HG03108 (cell line): ENCODE data around the gene ITIH2.
"Not testable (repeated sequence)": the region's sequence is repeated elsewhere in the genome, so short reads cannot be mapped to it uniquely, and the experiment has no call there.

ENCODE experiments used
- ATAC-seq: cut with Tn5 transposase; IDR thresholded peaks from one replicate; pipeline ENCODE4 v1.9.1; 2021; ENCODE audit warnings: moderate library complexity; ENCODE audit not compliant: unreplicated experiment

The ITIH2 gene

DNA sequence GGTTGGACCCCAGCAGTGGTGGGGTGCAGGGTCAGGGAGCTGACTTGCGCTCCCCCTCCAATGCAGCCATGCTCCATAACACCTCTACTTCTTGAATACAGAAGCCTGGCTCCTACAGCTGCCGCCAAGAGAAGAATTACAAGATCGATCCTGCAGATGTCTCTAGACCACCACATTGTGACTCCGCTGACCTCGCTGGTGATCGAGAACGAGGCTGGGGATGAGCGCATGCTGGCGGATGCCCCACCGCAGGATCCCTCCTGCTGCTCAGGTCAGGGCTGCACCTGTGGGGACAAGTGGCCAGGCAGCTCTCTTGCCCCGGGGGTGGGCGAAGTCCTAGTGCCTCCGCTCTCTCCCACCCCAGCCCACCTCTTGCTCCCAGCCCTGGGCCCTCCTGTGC, 31.7 kb downstream of the ITIH2 start:
- ATAC-seq = no peak

DNA sequence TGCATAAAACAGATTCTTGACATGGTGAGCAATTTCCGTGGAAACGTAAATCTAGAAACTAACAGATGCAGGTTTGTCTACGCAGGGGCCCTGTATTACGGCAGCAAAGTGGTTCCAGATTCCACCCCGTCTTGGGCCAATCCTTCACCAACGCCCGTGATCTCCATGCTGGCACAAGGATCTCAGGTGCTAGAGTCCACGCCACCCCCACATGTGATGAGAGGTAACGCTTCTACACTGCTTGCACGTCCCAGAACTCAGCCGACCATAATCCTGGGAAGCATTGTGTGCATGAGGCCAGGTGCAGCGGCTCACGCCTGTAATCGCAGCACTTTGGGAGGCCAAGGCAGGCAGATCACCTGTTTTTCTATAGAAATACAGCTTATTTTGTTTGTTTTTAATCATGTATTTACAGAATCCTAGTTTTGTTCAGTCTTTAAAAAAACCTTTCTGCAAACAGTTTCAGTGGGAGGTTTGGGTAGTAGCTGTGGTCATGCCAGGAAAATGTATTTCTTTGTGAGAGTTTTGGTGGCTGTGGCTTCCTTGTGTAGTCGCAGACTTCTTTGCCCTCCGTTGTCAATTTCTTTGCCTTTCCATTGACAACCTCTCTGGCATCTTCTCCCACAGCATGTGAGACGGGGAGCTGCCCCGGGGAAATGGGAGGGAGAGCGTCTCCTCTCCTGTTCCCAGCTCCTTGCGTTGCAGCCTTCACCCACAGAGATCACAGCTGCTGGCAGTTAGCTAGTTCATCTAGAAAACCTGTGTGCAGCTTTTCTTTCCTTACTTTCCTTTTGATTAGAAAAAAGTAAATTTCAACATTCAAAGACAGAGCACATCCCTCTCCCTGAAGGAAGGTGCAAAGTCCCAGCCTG, 35.7 kb downstream of the ITIH2 start:
- no peak for ATAC-seq

DNA sequence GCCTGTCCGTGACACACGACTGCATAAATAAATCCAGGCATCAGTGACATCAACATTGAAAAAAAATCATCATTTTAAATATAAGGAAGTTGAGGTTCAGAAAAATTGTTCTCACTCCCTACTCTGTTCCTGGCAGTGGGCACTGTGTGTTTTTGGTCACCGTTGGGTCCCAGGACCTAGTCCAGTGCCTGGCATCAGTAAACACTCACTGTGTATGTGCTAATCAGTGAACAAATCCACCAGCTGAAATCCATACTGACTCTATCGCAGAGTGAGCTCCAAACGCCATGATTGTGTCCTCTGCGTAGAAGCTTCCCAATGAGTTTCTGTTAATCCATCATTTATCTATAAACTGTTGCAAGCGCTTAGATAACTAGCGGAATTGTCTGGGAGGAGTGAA, 41.2 kb downstream of the ITIH2 start:
- no peak for ATAC-seq

DNA sequence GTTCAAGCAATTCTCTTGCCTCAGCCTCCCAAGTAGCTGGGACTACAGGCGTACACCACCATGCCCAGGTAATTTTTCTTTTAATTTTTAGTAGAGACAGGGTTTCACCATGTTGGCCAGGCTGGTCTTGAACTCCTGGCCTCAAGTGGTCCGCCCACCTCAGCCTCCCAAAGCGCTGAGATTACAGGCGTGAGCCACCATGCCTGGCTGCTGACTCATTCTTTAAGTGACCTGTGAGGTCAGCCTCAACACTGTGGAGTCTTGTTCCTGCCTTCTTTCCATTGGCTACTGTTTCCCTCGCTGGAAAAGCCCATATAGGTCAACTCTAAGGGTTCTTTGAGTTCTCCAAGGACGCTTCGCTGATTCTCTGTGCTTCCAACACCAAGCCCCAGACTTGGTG, 45.5 kb downstream of the ITIH2 start:
- not testable (repeated sequence) for ATAC-seq

DNA sequence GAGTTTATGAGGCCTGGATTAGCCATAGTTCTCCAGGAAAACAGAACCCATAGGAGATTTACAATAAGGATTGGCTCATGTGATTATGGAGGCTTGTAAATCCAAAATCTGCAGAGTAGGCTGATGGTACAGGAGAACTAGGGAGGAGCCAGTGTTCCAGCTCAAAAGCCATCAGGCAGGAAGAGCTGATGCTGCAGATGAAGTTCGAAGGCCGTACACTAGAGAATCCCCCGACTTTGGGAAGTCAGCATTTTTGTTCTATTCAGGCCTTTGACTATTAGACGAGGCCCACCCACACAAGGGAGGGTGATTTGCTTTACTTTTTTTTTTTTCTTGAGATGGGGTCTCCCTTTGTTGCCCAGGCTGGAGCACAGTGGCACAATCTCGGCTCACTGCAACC, 47.1 kb downstream of the ITIH2 start:
- no peak for ATAC-seq

DNA sequence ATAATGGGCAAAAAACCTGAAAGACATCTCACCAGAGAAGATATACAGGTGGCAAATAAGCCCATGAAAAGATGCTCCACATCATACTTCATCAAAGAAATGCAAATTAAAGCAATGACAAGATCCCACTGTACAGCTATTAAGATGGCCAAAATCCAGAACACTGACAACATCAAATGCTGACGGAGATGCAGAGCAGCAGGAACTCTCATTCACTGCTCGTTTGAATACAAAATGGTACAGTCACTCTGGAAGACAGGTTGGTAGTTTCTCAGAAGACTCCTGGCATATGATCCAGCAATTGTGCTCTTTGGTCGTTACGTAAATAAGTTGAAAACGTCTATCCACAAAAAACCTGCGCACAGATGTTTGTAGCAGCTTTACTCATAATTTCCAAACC, 49.1 kb downstream of the ITIH2 start:
- no peak for ATAC-seq

DNA sequence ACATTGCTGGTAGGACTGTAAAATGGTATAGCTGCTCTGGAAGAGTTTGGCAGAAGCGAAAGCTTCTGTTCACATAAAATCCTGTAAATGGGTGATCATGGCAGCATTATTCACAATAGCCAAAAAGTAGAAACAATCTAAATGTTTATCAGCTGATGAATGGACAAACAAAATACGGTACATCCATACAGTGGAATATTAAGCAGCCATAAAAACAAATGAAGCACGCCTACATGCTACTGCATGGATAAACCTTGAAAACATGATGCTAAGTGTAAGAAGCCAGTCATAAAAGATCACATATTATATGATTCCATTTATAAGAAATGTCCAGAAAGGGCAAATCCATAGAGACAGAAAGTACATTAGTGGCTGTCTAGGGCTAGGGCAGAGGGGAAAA, 52.0 kb downstream of the ITIH2 start:
- ATAC-seq = no peak

DNA sequence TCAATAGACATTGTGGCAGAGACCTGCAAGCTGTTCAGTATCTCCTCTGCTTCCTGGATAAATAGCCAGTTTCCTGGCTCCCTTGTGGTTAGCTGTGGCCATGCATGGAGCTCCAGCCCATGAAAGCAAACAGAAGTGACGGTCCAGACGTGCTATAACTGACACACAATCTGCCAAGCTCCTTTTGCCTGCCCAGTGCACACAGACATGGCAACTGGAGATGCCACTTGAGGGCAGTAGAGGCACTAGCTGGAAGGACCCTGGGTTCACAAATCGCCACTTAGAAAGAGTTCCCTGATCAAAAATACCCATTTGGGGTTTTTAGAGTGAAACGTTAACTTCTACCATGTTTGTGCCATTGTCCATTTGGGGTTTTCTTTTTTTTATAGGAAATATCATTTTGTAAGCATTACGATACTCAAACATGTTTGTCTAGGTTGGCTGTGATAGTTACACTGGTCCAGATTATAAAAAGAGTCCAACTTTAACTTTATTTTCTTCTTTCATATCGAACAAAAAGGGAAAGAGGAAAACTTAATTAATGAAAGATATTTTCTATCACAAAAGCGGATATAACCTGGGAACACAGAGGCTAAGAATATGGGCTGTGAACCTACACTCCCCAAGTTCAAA, 53.4 kb downstream of the ITIH2 start:
- no peak for ATAC-seq

DNA sequence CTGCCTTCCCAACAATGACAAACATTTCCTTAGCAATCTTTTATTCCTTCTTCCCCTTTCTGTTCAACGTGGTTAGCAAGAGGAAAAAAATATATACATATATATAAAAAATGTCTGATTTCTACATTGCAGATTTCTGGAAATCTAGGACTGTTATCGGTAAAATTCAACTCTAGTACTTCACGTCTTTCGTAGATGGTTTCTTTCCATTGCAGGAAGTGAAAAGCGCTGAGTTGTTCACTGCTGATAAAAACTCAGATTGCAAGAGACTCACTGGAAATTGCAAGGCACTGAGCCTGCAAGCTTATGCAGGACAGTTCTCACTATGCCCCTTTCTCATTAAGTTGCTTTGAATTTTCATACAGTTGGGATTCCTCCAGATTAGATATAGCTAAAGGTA, 60.8 kb downstream of the ITIH2 start:
- ATAC-seq = no peak

DNA sequence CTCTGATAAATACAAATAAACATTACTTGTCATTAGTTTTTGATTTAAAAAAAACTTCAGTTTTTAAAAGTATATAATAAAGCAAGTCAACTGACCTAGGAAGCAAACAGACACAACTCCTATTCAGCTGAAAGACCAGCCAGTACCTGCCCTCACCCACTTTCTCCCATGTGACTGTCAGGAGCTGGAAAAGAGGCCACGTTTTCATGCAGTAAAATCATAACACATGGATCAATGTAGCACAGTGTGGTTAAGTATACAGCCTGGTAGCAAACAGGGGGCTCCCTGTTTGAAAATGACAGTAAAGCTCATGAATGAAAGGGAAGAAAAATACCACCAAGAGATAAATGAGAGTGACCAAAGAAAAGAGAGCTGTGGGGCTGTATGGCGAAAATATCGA, 63.1 kb downstream of the ITIH2 start:
- ATAC-seq = no peak

DNA sequence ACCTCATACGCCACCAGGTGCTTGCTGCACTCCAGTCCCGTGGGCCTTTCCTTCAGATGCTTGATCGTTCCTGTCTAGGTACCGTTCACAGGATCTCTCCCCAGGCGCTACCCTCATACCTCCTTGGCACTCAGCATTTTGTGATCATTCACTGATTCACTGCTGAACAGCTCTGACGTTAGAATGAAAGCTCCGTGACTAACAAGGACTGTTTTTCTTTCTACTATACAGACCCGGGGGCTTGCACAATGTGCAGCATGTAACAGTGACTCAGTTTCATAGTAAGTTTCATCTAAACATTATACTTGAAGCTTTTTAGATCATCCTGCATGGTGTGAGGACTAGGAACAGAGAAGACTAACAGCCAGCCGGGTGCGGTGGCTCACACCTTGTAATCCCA, 64.1 kb downstream of the ITIH2 start:
- ATAC-seq = no peak

DNA sequence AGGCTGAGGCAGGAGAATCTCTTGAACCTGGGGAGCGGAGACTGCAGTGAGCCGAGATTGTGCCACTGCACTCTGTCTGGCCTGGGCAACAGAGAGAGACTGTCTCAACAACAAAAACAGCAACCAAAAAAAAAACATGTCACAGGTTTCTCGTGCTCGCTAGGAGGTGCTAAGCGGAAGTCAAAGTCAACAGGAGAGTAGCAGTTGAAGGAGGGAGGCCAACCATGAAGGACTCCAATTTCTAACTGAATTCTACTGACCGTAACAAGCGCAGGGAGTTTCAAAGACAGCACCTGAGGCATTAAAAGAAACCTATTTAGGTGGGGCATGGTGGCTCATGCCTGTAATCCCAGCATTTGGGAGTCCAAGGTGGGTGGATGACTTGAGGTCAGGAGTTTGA, 65.3 kb downstream of the ITIH2 start:
- ATAC-seq = no peak

DNA sequence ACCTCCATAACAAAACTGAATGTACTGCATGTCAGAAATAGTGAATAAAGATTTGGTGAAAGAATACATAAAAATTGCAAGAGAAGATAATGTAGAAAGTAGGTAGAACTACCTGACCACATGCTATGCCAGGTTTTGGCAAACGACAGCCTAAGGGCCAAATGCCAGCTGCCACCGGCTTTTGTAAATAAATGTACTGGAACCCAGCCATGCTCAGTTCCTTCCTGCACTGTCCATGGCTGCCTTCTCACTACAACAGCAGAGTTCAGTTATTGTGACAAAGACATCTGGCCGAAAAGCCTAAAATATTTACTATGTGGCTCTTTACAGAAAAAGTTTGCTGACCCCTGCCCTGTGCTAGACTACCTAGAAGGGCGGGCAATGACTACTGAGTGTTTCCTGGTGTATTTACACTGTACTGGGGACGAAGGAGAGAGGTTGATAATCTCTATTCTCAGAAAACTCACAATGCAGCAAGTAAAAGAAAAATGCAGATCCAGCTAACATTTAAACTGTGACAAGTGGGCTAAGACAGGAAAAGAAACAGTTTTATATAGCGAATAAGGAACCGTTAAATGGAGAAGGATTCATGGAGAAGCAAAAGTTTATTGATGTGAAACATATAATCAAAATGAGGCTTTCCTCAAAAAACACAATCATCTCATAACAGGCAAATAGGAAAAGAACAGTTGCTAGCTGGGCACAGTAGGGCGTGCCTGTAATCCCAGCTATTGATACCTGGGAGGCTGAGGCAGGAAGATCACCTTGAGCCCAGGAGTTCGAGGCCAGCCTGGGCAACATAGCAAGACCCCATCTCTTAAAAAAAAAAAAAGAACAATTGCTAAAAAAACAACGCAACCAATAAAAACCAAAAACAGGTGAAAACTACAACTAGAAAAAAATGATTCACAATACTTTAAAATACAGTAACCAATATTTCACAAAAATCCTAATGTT, 71.0 kb downstream of the ITIH2 start:
- no peak for ATAC-seq

DNA sequence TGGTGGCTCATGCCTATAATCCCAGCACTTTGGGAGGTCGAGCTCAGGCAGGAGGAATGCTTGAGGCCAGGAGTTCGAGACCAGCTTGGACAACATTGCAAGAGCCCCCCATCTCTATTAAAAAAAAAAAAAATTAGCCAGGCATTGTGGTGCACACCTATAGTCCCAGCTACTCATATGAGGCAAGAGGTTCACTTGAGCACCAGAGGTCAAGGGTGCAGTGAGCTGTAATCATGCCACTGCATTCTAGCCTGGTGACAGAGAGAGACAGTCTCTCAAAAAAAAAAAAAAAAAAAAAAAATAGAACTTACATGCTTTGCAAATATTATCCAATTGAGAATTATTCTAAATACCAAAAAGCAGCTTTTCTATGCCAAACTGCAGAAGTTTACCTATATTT, 73.7 kb downstream of the ITIH2 start:
- no peak for ATAC-seq

DNA sequence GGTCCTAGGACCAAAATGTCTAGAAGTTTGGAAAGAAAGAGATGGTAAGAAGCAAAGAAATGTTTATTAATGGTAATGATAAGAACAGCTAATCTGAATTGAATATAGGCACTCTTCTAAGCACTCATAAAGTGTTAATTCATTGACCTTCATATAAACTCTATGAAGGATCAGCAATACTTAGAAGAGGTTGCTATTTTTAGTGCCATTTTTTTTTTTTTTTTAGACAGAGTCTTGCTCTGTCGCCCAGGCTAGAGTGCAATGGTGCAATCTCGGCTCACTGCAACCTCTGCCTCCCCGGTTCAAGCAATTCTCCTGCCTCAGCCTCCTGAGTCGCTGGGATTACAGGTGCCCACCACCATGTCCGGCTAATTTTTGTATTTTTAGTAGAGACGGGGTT, 79.1 kb downstream of the ITIH2 start:
- not testable (repeated sequence) for ATAC-seq

DNA sequence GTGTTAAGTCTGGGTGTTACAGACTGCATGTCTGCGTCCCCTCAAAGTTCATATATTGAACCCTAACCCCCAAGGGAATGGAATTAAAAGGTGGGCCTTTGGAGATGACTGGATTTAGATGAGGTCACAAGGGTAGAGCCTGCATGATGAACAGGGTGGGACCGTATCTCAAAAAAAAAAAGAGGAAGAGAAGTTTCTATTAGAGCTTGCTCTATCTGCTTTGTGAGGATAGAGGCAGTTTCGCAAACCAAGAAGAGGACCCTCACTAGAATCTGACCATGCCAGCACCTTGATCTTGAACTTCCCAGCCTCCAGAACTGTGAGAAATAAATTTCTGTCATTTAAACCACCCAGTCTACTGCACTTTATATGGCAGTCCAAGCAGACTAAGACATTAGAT, 83.3 kb downstream of the ITIH2 start:
- ATAC-seq = no peak

DNA sequence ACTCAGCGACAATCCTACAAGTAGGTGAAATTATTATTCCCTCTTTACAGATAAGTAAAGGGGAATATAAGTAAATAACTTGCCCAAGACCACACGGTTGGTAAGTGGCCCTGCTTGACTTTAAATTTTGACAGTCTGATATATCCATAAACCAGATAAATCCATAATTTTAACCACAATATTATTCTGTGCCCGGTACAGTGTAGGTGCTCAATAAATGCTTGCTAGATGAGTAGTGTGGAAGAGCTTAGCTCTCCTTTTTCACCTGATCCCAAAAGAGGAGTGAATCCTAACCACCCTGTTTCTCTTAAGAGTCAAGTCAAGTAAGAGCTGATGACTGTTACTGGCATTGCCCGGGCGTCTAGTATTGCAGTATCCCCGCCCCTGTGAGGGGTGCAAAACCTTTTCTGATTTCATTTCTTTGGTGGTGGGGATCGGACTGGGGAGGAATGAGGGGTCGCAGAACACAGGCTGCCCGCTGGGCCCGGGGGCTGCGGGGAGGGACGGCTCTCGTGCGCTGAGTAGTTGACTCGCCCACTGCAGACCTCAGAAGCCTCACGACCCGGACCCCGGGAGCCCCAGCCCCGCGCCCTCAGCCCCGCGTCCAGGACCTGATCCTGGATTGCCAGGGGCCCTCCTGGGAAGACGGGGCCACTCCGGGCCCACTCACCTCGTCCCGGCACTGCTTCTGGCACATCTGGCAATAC, 84.2 kb downstream of the ITIH2 start:
- ATAC-seq = no peak

DNA sequence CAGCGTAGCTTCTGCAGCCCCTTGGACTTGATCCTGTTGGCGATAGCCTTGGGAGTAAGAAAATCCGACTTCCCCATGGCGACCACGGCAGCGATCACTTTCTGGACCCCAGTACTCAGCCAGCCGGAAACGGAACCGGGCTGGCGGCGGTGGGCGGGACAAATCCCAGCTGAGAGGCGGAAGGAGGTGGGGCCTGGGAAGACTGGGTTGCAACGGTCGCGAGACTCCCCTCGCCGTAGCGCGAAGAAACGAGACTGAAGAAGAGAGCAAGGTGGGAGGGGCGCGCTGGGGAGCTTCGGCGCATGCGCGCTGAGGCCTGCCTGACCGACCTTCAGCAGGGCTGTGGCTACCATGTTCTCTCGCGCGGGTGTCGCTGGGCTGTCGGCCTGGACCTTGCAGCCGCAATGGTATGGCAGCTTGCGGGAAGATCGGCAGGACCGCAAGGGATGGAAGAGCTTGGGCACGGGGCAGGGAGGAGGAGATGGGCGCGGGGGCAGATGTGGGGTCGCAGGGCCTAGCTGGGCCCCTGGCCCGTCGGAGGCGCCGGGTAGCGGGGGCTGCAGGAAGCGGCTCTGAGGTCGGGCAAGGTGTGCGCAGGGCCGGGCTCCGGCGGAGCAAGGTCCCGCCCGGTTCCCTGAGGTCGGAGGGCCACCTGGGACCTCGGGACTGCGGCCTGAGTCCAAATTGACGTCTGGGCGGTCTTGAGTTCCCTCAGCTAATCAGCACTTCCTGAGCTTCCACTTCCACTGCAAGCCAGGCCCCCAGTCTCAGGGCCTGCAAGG, 84.9 kb downstream of the ITIH2 start, which contains the start of the genes ATP5F1C and KIN:
Gene ATP5F1C (plus strand): TSS at position 321 of the 782 bp plus-strand sequence. CDS start 31 bp downstream, at position 352.
Gene KIN (minus strand): TSS at position 137 of the 782 bp plus-strand sequence. CDS start 60 bp downstream, at position 77.
- peak; percentile 97 for ATAC-seq

DNA sequence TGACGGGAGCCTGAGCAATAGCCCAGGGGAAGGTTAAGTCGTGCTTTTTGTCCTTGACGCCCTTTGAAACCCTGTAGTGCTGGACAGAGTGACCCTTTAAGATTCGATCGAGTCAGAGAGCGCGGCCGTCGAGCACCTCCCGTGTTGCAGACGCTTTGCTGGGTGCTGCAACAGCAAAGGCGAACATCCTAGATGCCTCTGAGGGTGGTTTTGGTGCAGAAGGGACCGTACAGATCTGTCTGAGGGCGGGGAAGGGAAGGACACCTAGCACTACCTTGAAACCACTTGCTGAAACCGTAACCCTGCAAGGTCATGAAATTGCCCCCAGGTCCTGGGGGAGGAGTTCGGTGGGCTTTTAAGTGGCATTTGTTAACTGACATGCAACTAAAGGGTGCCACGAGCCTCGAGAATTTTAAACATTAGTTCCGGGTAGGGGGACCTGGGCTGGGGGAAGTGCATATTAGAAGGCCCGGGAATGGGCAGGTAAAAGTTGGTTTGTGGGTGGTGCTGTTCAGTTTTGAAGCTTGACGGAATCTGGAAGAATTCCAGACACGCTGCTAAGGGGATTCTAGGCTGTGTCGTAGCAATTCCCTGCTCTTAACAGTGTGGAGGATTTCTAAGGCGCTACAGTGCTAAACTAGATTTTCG, 85.6 kb downstream of the ITIH2 start:
- ATAC-seq = peak; percentile 10
